HepG2 (cell line): Measurements from ENCODE around the gene PLXDC2. TPM values are rescaled to one million over a fixed set of nuclear protein-coding genes. Genes with fewer than 3 reads are reported as not detected.

Experiments
- ARNTL ChIP-seq: sonication (generic); formaldehyde crosslinking; IDR thresholded peaks from 2 replicates; pipeline ENCODE4 v1.4.0; 2020; ENCODE audit warnings: mild to moderate bottlenecking, missing genetic modification reagents
- BCL6 ChIP-seq: IDR thresholded peaks from 2 replicates; pipeline ENCODE4 v1.6.1; 2016; ENCODE audit warnings: missing genetic modification reagents, missing compliant biosample characterization
- BORCS8-MEF2B ChIP-seq: sonication (generic); formaldehyde crosslinking; IDR thresholded peaks from 2 replicates; pipeline ENCODE4 v1.8.0; 2022; ENCODE audit warnings: mild to moderate bottlenecking, missing genetic modification reagents
- DPF2 ChIP-seq: sonication (generic); formaldehyde crosslinking; IDR thresholded peaks from 2 replicates; pipeline ENCODE4 v1.4.0; 2020; ENCODE audit warnings: mild to moderate bottlenecking, low read depth, missing genetic modification reagents, borderline replicate concordance
- ERF ChIP-seq: IDR thresholded peaks from 2 replicates; pipeline ENCODE4 v1.6.1; 2018; ENCODE audit warnings: missing biosample characterization, missing genetic modification reagents
- FOXA3 ChIP-seq: IDR thresholded peaks from 2 replicates; pipeline ENCODE4 v1.6.1; 2016; ENCODE audit warnings: missing genetic modification reagents, missing compliant biosample characterization
- GABPA ChIP-seq, 2 experiments: IDR thresholded peaks; 2 replicates each; pipeline ENCODE4 v1.6.1; 2011 to 2016; ENCODE audit warnings: low read depth in 2 of 2, low read length in 1 of 2, missing biosample characterization in 1 of 2, missing genetic modification characterization in 1 of 2
- GTF3A ChIP-seq: sonication (generic); formaldehyde crosslinking; conservative IDR thresholded peaks from 2 replicates; pipeline ENCODE4 v1.4.0; 2020; ENCODE audit warnings: mild to moderate bottlenecking, missing genetic modification reagents
- HMG20A ChIP-seq: IDR thresholded peaks from 2 replicates; pipeline ENCODE4 v1.6.1; 2016; ENCODE audit warnings: borderline replicate concordance
- HOXA7 ChIP-seq: sonication (generic); formaldehyde crosslinking; IDR thresholded peaks from 2 replicates; pipeline ENCODE4 v1.8.1; 2022; ENCODE audit warnings: mild to moderate bottlenecking, missing genetic modification reagents, moderate library complexity
- MLLT10 ChIP-seq: sonication (generic); formaldehyde crosslinking; IDR thresholded peaks from 2 replicates; pipeline ENCODE4 v1.4.0; 2020; ENCODE audit warnings: missing genetic modification reagents
- MLX ChIP-seq: IDR thresholded peaks from 2 replicates; pipeline ENCODE4 v1.6.1; 2016
- PATZ1 ChIP-seq: sonication (generic); formaldehyde crosslinking; IDR thresholded peaks from 2 replicates; pipeline ENCODE4 v1.4.0; 2020; ENCODE audit warnings: missing genetic modification reagents
- TEAD3 ChIP-seq: optimal IDR thresholded peaks from 2 replicates; pipeline ENCODE3; 2016; ENCODE audit warnings: borderline replicate concordance
- TERF1 ChIP-seq: sonication (generic); formaldehyde crosslinking; IDR thresholded peaks from 2 replicates; pipeline ENCODE4 v1.8.0; 2022; ENCODE audit warnings: mild to moderate bottlenecking, missing genetic modification reagents, moderate library complexity
- ZBTB34 ChIP-seq: sonication (generic); formaldehyde crosslinking; IDR thresholded peaks from 2 replicates; pipeline ENCODE4 v1.8.0; 2022; ENCODE audit warnings: mild to moderate bottlenecking, missing genetic modification reagents
- ZNF333 ChIP-seq: sonication (generic); formaldehyde crosslinking; IDR thresholded peaks from 2 replicates; pipeline ENCODE4 v1.4.0; 2020; ENCODE audit warnings: mild to moderate bottlenecking, missing genetic modification reagents, borderline replicate concordance
- ZNF512 ChIP-seq: sonication (generic); formaldehyde crosslinking; IDR thresholded peaks from 2 replicates; pipeline ENCODE4 v1.4.0; 2020; ENCODE audit warnings: mild to moderate bottlenecking, missing genetic modification reagents
- ZNF740 ChIP-seq: sonication (generic); formaldehyde crosslinking; IDR thresholded peaks from 2 replicates; pipeline ENCODE4 v1.4.0; 2020; ENCODE audit warnings: missing genetic modification reagents
- ZNF891 ChIP-seq: sonication (generic); formaldehyde crosslinking; IDR thresholded peaks from 2 replicates; pipeline ENCODE4 v1.5.0; 2020; ENCODE audit warnings: mild to moderate bottlenecking, missing genetic modification reagents
- ZSCAN29 ChIP-seq: sonication (generic); formaldehyde crosslinking; conservative IDR thresholded peaks from 2 replicates; pipeline ENCODE4 v1.4.0; 2020; ENCODE audit warnings: mild to moderate bottlenecking, missing genetic modification reagents
- polyA plus RNA-seq, 8 experiments: library from polyadenylated mRNA; depleted of rRNA in 3 of 8; stranded (reverse) in 7 of 8; unstranded in 1 of 8; fragments of >200 nt; fragmentation: Illumina TruSeq in 4 of 8; extraction: Trizol in 4 of 8; gene quantifications; 2 replicates each; pipeline versions ENCODE4 v1.2.1 to v1.2.3, GENCODE V29; 2011 to 2016; ENCODE audit warnings: low read depth in 4 of 8, missing spikeins in 1 of 8, mixed read lengths in 1 of 8; ENCODE audit not compliant: insufficient read depth in 1 of 8
- total RNA-seq, 5 experiments: library from RNA; depleted of rRNA; stranded (reverse); fragments of >200 nt; fragmentation: Illumina TruSeq; extraction: Trizol; gene quantifications; 2 replicates each; pipeline ENCODE4 v1.2.3, GENCODE V29; 2016; ENCODE audit warnings: low read depth in 1 of 5

PLXDC2 gene
- total and polyA plus RNA-seq, 2 of the 13 experiments (the other 11 are each of a cell fraction or from before 2014, with no cell fraction given), result 2.1 to 2.4 TPM

GRCh38 chr10:19782430-19783089 is 33.7 kb upstream of the PLXDC2 start (continued):
- TF ChIP-seq HMG20A (peak; percentile 41; the same call in 1 of the 2 replicates), GABPA (IDR thresholded peaks at IDR 0.05; ENCODE audit: low read depth, low read length) (no peak), GABPA (CRISPR knock-in tag; IDR thresholded peaks at IDR 0.05; ENCODE audit: low read depth) (no peak), TERF1 (CRISPR knock-in tag) (no peak), ZNF333 (CRISPR knock-in tag) (no peak), ERF (CRISPR knock-in tag) (0 out of 2 replicates have a peak, but pooled peaks have one; percentile 50), PATZ1 (no peak), ZNF512 (CRISPR knock-in tag) (no peak), GTF3A (CRISPR knock-in tag) (no peak), ZBTB34 (CRISPR knock-in tag) (0 out of 2 replicates have a peak, but pooled peaks have one; percentile 11), HOXA7 (no peak), BORCS8-MEF2B (CRISPR knock-in tag) (no peak), MLX (CRISPR knock-in tag) (no peak), ARNTL (no peak), DPF2 (peak; percentile 75), ZNF891 (CRISPR knock-in tag) (no peak), ZSCAN29 (0 out of 2 replicates have a peak, but pooled peaks have one; percentile 34), BCL6 (CRISPR knock-in tag) (peak; percentile 70), MLLT10 (CRISPR knock-in tag) (no peak), TEAD3 (CRISPR knock-in tag) (peak; percentile 88), FOXA3 (peak; percentile 56; the same call in 1 of the 2 replicates), ZNF740 (CRISPR knock-in tag) (no peak)
